GM21515 (cell line): ENCODE data around the gene FSTL4.
"Not testable (repeated sequence)": the region's sequence is repeated elsewhere in the genome, so short reads cannot be mapped to it uniquely, and the experiment has no call there.

ENCODE experiments used
- ATAC-seq: cut with Tn5 transposase; IDR thresholded peaks from one replicate; pipeline ENCODE4 v1.9.1; 2021; ENCODE audit not compliant: unreplicated experiment

Gene FSTL4

GRCh38 chr5:133408322-133408721 is 204.0 kb downstream of the FSTL4 start:
- ATAC-seq, result no peak

DNA sequence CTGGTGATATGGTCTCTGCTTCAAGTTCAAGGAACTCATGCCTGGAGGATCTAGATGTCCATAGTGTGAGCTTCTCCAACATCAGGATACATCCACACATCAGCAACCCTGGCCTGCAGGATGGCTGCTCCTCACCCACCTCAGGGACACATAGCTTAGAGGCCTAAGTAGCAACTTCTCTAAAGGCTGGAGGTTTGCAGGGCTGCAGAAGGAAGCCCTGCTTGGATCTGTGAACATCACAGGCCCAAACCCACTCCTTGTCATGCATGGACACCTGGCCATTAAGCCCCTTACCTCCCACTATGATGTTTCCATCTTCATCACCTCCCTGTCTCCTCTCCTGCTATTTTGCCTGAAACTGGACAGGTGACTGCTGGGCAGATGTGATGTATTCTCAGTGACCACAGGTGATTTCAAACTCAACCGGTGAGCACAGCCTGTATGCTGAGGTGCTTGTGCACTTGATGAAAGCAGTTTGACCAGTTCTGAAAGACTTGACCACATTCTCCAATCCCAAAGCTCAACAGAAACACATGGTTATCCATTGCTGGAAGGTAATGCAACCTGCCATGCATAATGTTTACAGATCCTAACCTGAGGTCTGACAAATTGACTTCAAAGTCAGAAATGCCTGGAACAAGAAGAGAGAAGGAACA is 205.2 kb downstream of the FSTL4 start:
- no peak for ATAC-seq

DNA sequence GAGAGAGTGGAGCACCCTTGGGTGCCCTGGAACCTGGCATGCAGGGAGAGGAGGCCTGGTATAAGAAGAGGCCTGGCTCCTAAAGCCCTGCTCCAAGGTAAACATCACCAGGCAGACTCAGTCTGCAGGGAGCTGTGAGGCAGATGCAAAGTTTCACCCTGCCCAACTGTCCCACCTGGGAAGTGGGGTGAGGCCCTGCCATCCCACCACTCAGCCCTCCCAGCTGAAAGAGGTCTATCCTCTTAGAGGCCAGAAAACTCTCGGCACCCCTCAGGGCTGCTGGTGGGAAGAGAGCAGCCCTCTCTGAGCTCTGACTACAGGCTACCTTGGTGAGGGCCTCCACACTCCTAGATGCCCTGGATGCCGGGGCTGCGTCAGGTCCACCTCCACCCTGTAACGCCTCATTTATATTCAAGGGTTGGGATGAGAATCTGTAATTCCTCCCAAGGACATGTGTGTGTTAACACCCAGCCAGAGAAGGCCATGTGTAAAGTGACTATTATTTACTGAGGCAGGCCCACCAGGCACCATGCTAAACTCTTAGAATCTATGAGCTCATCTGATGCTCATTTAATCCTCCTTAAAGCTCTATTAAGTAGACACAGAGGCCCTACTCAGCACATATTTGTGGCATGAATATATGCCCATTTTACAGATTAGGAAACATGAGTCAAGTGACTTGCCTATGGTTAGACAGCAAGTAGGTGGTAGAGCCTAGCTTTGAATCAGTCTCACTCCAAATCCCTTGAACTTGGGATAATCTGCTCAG is 205.9 kb downstream of the FSTL4 start:
- no peak for ATAC-seq

DNA sequence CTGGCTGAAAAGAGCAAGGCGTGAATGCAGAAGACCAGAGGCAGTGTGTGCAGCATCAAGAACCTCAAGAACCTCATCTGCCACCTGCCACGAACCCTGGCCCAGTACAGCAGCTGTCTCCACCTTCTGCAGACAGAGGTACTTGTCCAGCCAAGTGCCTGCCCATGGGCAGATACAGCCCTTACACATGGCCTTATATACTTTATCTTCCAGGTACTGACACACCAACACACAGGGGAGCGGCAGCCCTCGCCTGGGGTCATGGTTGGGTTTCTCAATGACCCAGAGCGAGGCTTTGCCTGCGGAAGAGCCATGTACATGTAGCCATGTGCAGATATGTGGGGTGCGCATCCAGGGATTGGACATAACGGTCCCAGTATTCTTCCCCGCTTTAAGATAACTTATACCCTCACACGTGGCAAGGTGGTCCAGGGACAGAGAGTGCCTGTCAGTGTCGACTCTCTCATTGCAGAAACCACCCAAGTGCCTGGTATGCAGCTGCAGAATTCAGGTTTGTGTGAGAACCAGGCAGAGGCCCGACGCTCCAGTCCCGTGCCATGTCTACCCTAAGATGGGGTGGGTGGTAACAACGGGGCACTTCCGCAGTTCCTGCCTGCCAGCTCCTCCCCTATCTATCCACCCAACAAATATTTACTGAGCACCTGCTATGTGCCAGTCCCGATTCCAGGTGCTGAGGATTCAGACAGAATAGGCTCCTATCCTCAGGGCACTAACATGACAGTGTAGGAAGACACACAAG is 206.9 kb downstream of the FSTL4 start:
- no peak for ATAC-seq

DNA sequence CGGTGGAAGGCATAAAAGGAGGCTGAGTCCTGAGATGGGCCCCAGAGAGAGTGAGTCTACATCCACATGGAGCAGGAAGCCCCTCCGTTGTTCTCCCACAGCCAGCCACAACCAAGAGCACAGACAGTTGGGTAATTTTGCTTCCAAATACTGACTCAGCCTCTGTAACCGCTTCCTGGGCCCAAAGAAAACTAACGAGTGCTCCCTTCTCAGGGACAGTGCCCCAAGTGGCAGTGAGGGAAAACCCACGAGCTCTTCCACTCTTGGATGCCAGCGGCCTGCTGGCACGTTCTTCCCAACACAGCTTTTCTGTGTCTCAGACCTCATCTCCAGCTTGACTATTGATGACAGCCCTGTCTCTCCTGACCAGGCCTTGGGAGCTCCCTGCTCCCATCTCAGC is 207.6 kb downstream of the FSTL4 start:
- ATAC-seq, result no peak

DNA sequence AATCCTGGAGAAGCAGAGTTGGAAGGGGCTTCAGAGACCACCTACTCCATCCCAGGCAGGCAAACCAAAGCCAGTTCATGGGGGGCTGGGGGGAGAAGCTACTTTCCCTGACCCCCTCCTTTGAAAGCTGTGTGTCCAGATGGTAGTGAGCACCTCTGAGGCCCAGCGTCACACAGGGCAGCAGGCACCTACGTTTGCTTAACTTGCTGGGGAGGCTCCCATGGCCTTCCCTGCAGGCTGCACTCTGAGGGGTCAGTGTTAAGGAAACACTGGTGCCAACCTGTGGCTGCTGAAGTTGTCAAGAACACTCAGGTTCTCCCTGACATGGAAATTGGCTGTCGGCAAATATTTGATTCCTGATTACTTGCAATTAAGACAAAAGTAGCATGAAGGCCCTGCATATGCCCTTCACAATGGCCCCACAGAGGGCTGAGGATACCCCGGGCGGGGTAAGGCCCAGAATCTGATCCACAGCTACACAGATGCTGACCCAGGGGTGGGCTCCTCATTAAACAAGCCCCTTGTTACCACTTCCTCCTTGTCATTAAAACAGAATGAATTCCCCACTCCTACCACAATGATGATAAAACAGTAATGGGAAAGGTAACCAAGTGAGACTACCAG is 208.5 kb downstream of the FSTL4 start:
- ATAC-seq, result no peak

GRCh38 chr5:133402775-133403174 is 209.6 kb downstream of the FSTL4 start:
- ATAC-seq, result no peak

GRCh38 chr5:133401731-133402347 is 210.5 kb downstream of the FSTL4 start:
- no peak for ATAC-seq

GRCh38 chr5:133400831-133401351 is 211.4 kb downstream of the FSTL4 start:
- ATAC-seq, result no peak

DNA sequence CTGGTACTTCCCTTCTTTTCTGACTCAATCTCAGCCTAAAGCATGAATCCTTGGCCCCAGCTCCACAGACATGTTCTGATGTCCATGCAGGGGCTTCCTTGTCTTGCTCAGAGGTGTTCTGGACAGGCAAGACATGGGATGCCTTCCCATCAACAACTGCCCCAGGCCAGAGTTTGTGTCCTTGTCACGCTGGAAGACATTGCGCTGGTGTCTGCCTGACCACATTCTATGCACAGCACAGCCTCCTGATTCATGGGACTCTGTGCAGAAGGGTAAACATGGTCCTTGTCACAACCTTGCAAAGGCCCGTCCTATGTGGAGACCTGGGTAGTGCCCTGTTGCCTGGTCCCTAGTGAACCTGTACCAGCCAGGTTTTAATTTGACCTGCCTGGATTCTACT is 212.2 kb downstream of the FSTL4 start:
- ATAC-seq, result no peak

DNA sequence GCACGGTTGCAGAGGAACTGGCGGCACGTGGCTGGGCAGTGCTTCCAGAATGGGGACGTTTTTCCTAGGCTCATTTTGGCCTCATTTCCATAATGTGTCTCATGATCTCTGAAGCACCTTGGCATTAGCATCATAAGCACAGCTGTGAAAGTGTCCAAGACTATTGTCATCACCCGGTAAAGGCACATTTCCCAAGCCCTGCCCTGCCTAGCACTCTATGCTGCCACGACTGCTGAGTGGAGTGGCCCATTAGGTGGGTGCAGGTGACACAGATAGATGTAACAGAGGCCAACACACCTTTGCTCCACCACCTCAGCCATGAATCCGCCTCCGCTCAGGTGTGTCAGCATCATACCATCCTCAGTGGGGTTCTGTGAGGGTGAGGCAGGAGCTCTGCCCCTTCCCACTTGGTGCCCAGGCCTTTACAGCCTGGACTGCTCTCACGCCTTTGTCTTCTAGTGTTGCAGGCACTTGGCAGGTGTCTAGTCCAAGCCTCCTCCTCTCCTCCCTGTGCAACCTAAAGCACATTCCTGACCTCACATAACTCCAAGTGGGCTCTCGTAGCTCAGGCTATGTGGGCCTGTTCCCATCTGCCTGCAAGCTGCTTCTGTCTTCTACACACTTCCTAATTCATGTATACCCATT is 213.0 kb downstream of the FSTL4 start:
- no peak for ATAC-seq

GRCh38 chr5:133398646-133399101 is 213.7 kb downstream of the FSTL4 start:
- no peak for ATAC-seq

GRCh38 chr5:133397990-133398645 is 214.2 kb downstream of the FSTL4 start:
- ATAC-seq, result no peak

GRCh38 chr5:133397348-133397747 is 215.0 kb downstream of the FSTL4 start:
- ATAC-seq, result no peak

DNA sequence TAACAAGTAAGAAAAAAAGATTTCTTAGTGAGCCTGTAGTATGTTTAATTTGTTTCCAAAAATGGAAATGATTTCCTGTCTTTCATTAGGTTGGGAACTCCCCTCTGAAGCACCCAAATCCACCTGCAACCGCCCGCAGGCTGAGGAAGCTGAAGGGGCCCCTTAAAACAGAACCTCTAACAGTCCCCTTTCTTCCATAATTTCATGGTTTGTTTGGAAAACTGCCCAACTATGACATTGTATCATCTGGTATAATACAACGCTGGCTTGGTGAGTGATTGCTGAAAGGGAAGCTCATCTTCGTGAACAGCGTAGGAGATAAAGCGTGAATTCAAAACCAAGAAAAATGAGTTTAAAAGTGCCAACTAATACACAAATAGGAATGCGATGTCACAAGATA is 215.5 kb downstream of the FSTL4 start:
- ATAC-seq, result no peak

- ATAC-seq, result no peak
Observed at GRCh38 chr5:133396187-133396741, 216.1 kb downstream of the FSTL4 start.

DNA sequence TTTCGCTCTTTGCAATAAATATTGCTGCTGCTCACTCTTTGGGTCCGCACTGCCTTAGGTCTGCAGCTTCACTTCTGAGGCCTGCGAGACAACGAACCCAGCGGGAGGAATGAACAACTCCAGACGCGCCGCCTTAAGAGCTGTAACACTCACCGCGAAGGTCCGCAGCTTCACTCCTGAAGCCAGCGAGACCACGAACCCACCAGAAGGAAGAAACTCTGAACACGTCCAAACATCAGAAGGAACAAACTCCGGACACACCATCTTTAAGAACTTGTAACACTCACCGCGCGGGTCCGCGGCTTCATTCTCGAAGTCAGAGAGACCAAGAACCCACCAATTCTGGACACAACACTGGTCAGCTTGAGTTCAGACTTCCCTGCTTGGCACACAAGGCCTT is 217.1 kb downstream of the FSTL4 start:
- not testable (repeated sequence) for ATAC-seq

GRCh38 chr5:133394477-133394817 is 217.9 kb downstream of the FSTL4 start:
- ATAC-seq, result not testable (repeated sequence)

DNA sequence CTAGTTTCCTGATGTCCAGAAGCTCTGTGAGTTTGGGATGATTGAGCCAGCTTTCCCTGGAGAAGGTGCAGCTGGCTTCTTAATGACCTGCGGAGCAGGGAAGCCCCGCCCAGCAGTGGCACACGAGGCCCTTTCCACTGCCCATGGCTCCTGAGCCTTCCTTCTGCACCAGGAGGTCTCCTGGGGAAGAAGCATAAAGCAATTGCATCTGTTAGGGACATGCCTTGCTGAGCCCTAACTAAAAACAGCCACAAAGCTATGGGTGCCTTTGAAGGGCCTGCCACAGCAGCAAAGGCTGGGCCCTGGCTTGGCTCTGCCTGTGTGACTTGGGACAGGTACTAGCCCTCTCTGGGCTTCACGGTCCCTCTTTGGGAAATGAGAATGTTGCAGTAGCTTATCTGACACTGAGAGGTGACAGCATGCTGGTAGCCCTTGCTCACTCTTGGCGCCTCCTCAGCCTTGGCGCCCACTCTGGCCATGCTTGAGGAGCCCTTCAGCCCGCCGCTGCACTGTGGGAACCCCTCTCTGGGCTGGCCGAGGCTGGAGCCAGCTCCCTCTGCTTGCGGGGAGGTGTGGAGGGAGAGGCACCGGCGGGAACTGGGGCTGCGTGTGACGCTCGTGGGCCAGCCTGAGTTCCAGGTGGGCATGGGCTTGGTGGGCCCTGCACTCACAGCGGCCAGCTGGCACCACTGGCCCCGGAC is 218.4 kb downstream of the FSTL4 start:
- ATAC-seq, result no peak
